Stimulated activated CD4-positive, alpha-beta T cell treated with anti-CD3 and anti-CD28 coated beads, Interleukin-4, amount 100 ng/mL, for 24 hours (primary cell): ENCODE data around the gene MYG1.

ENCODE experiments used
- DNase-seq: peaks from one replicate; pipeline ENCODE4 v3.0.0-alpha.2; 2020

The MYG1 gene, protein sequence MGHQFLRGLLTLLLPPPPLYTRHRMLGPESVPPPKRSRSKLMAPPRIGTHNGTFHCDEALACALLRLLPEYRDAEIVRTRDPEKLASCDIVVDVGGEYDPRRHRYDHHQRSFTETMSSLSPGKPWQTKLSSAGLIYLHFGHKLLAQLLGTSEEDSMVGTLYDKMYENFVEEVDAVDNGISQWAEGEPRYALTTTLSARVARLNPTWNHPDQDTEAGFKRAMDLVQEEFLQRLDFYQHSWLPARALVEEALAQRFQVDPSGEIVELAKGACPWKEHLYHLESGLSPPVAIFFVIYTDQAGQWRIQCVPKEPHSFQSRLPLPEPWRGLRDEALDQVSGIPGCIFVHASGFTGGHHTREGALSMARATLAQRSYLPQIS

DNA sequence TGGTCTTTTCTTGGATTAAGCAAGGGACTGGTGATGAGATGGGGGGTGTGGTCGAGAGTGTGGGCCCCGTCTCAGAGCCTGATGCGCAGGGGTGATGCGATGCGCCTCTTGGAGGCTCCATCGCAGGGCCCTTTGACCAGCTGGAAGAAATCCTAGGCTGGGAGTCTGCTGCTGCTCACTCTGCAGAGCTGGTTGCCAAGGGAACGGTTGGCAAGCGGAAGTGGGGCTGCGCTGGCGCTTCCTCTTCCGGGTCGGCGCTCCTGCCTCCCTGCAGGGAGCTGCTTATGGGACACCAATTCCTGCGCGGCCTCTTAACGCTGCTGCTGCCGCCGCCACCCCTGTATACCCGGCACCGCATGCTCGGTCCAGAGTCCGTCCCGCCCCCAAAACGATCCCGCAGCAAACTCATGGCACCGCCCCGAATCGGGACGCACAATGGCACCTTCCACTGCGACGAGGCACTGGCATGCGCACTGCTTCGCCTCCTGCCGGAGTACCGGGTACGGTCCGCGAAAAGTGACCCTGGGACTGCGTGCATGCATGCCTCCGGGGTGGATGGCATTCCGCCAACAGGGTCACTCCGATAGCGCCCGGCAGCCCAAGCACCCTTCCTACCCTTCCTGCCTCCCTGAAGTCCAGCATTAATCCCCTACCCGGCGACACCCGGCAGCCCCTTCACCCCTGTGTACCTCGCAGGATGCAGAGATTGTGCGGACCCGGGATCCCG lies at the start of gene MYG1:
TSS of gene MYG1 (plus strand) at position 242 of the 727 bp plus-strand sequence. CDS start at position 285, 43 bp downstream.
- DNase-seq = peak; percentile 86

DNA sequence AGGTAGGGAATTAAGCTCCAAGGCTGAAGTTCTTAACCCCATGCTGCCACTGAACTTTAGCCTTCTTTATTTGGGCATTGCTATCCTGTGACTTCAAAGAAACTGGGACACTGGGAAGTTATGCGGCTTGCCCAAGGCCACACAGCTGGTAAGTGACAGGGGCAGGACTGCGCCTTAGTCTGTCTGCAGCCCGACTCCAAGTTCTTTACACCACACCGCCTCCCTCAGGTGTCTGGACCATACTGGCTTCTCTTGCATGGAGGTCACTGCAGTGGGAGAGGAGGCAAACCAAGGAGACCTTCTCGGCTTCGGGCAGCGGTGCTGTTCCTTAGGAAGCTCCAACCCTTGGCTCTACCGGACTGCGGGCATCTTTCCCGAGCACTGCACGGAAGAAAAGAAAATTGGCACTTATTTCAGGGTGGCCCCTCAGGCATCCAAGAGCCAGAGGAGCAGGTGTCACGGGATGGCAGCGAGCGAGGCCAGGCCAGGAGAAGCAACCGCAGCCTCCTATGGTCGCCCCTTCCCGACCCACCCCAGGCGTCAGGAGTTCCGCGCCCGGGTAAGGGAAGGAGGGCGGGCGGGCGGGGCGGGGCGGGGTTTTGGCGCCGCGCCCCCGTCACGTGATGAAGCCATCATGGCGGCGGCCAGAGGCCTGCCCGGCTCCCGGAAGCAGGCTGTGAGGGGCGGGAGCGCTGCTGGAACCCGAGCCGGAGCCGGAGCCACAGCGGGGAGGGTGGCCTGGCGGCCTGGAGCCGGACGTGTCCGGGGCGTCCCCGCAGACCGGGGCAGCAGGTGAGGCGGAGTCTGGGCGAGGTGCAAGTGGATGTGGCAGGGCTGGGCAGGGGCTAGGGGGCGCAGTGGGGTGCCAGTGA lies 47.8 kb upstream of the MYG1 start:
- peak; percentile 68 for DNase-seq

DNA sequence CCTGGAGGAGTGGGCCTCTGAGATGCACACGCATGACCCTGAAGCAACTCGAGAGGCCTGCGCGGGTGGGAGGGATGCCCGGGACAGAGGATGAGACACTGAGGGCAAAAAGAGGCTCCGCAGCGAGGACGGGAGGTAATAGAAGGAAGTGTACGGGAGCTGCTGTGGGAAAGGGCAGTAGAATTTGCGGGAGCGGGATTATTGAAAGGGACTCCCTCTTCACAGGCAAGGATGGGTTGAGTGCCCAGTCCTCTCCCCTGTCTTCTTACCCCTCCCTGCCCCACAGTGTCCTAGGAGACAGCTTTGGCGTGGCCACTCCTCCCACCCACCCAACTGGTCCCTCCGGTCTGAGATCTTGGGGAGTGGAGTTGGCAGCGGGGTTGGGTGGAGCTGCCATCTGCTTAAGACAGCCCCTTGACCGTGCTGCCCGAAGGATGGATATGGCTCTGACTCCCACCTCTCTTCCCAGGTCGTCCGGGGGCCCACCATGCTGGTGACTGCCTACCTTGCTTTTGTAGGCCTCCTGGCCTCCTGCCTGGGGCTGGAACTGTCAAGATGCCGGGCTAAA lies 47.1 kb upstream of the MYG1 start:
- no peak for DNase-seq

DNA sequence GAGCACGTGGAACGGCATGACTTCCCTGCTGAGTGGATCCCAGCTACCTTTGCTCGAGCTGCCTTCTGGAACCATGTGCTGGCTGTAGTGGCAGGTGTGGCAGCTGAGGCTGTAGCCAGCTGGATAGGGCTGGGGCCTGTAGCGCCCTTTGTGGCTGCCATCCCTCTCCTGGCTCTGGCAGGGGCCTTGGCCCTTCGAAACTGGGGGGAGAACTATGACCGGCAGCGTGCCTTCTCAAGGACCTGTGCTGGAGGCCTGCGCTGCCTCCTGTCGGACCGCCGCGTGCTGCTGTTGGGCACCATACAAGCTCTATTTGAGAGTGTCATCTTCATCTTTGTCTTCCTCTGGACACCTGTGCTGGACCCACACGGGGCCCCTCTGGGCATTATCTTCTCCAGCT lies 46.2 kb upstream of the MYG1 start:
- no peak for DNase-seq

DNA sequence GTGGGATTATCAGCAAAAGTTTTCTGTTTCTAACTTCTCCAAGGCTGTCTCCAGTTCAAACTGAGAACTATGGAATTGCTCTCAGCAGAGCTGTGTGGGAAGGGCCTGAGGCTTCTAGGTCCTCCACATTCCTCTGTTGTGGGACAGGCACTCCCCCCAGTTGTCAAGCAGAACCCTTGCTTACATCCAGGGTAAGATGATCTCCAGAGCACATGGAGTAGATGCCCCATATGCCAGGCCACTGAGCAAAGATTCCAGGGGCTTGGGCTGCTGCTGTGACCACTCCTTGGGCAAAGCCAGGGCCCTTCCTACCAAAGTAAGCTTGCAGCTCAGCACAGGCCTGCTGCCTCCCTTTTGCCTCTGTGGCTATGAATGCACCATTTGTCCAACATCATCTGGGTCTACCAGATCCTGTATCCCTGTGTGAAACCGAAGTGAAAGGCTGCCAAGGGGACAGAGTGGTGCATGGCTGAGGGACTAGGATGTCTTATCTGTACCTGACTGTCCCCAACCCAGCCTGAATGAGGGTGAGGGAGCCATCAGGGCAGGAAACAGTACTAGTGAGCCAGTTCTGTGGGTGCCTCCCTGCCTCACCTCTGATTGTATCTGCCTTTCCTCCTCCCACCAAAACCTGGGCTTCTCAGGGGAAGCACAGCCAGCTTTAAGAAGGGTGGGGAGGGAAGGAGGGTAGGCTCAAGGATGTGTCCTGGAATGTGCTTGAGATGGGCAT lies 44.5 kb upstream of the MYG1 start:
- no peak for DNase-seq

DNA sequence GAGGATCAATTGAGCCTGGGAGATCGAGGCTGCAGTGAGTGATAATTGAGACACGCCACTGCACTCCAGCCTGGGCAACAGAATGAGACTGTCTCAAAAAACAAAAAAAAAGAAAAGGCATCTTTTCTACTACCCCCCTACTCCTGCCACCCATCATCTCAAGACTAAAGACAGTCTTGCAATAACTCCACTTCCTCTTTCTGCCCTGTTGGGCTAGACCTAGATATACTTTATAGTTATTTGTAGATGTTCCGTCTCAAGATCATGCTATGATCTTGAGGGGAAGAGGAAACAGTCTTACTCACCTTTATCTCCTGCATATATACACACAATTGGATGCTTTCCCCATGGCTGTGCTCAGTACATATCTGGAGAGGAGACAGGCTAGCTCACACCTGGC lies 43.5 kb upstream of the MYG1 start:
- no peak for DNase-seq

DNA sequence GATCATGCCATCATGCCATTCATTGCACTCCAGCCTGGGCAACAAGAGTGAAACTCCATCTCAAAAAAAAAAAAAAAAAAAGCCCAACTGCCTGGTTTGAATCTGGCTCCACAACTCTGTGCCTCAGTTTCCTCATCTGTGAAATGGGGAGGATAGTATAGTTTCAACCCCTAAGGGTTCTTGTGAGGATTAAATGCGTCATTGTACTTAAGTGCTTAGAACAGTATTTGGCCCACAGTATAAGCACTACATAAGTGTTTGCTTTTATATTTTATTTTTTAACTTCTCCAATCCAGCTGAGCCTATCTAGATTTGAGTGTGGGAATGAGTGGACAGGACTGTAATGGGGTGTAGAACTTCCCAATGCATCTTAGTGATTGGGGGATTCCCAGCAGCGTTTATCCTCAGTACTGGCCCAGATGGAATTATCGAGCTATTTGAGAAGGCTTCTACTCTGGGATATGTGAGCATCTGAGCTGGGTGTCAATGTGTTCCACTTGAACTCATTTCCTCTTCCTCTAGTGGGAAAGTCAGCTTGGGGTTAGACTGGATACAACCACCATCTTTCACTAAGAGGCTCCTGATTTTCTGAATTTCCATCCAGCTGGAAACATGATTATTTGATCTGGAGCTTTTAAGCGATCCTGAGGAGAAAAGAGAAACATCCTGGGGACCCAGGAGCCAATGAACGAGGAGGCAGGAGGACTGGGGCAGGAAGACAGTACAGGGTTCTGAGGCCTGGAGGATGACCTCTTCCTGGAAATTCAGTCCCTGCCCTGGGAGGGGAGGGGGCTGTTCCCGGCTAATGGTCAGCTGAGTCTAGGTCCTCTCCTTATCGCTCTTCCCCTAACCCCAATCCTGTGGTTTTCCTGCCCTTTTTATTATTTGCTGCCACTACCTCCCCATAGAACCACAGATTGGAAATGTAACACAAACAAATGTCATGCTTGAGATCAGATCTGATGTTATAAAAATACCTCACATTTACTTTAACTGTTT lies 40.7 kb upstream of the MYG1 start:
- no peak for DNase-seq

DNA sequence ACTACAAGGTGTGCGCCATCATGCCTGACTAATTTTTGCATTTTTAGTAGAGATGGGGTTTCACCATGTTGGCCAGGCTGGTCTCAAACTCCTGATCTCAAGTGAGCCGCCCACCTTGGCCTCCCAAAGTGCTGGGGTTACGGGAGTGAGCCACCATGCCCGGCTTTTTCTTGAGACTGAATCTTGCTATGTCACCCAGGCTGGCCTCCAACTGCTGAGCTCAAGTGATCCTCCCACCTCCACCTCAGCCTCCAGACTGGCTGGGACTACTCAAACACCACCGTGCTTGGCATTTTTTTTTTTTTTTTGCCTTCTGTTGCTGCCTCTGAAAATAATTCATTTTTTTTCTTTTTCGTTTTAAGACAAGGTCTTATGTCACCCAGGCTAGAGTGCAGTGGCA lies 39.6 kb upstream of the MYG1 start:
- DNase-seq = no peak

DNA sequence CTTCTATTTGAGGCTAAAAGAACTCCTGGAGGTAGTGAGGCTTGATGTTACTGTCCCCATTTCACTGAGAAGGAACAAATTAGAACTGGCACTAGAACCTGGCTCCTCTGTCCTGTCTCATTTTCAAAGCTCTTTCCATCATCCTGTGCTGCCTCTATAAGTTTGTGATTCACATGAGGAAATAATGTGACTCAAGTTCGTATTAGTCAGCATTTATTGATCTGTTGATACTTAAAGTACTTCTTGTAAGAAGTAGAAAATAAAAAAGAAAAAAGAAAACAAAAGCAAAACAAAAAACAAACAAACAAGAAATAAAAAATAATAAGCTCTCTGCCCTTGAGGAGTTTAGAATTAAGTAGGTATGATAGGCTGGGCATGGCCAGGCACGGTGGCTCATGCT lies 33.7 kb upstream of the MYG1 start:
- no peak for DNase-seq

DNA sequence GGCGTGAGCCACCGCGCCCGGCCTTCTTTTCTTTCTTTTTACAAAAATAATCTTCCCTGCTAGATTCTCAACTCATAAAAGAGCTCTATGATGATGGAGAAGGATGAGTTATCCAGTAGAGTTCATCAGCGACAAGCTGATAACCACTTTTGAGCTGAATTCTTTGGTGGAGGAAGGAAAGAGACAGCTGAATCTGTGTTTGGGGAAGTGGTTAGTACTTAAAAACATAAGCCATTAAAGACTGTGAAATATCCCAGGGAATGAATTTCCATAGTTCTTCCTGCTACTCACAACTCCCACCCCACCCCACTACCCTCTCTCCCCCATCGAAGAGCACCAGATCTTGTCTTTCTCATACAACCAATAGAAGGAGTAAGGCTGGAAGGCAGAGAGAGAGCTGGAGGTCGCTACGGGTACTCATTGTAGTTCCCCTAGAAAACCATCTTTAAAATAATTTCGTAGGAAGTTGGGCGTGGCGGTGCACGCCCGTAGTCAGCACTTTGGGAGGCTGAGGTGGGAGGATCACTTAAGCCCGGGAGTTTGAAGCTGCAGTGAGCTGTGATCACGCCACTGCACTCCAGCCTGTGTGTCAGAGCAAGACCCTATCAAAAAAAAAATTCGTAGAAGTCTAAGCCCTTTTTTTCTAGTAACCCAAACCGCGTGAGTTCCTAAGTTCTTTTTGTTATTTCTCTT lies 32.0 kb upstream of the MYG1 start:
- peak; percentile 27 for DNase-seq

DNA sequence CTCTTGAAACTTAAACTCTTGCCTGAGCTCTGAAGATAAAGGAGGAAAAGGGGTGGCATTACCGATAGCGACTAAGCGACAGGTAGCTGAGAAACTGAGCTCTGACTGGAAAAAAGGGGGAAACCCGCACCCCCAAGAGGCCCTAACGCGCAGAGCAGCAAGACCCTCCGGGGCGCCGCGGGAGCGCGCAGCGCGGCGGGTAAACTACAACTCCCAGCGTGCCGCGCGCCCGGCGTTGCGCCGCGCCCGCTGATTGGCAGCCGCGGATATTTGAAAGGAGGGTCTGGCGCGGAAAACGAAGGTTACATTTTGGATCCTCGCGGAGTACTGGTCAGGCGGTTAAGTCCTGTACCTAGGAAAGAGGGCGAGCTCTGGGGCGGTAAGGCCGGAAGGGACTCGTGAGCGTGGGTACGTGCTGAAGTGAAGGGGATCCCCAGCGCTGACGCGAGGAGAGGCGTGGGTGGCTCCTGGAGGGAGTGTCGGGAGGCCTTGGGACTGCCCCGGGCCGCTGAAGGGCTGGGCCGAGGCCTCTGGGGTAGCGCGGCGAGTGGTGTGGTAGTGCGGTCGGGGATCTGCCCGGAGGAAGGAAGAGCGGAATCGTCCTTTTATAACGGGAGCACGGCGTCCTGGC lies 31.4 kb upstream of the MYG1 start, which contains the start of gene ESPL1:
TSS of gene ESPL1 (plus strand) at position 301 of the 631 bp plus-strand sequence. CDS start 468 bp downstream, outside the sequence.
- DNase-seq = peak; percentile 82

DNA sequence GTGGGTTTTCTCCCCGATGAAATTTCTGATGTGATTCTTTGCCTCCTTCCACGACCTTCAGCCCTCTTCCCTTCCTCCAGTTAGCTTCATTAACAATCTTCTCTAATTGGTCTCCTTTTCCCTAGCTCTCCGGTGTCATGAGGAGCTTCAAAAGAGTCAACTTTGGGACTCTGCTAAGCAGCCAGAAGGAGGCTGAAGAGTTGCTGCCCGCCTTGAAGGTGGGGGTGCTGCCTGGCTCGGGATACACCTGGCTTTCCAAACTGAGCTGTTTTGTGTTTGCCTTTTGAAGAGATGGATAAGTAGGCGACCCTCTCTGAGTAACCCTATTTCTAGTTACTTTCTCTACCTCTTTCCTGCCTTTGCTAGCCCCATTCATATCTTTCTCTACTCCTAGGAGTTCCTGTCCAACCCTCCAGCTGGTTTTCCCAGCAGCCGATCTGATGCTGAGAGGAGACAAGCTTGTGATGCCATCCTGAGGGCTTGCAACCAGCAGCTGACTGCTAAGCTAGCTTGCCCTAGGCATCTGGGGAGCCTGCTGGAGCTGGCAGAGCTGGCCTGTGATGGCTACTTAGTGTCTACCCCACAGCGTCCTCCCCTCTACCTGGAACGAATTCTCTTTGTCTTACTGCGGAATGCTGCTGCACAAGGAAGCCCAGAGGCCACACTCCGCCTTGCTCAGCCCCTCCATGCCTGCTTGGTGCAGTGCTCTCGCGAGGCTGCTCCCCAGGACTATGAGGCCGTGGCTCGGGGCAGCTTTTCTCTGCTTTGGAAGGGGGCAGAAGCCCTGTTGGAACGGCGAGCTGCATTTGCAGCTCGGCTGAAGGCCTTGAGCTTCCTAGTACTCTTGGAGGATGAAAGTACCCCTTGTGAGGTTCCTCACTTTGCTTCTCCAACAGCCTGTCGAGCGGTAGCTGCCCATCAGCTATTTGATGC lies 30.6 kb upstream of the MYG1 start:
- no peak for DNase-seq

DNA sequence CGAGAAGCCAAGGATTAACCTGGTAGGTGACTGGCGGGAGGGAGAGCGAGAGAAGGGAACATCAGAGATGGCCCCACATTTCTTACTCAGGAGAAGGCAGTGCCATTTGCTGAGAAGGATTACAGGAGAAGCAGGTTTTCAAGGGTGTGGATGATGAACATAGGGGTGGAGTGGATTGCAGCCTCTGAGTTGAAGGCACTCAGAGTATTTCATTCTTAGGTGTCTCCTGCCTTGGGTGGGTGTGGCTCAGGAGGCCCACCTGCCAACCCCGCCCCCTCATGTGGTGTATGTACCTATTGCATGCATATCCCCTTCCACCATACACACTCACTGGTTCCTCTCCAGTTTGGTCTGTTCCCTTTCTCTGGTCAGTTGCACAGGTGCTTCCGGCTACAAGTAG lies 25.1 kb upstream of the MYG1 start:
- DNase-seq = no peak

DNA sequence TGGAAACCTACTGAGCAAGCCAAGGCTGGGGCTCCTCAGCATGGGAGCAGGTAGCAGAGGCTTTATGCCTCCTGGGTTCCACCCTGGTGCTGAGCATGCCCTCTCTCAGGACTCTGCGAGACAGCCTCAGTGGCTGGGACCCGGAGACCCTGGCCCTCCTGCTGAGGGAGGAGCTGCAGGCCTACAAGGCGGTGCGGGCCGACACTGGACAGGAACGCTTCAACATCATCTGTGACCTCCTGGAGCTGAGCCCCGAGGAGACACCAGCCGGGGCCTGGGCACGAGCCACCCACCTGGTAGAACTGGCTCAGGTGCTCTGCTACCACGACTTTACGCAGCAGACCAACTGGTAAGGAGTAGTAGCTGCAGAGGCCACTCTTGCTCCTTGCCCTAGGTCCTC lies 23.0 kb upstream of the MYG1 start:
- no peak for DNase-seq

DNA sequence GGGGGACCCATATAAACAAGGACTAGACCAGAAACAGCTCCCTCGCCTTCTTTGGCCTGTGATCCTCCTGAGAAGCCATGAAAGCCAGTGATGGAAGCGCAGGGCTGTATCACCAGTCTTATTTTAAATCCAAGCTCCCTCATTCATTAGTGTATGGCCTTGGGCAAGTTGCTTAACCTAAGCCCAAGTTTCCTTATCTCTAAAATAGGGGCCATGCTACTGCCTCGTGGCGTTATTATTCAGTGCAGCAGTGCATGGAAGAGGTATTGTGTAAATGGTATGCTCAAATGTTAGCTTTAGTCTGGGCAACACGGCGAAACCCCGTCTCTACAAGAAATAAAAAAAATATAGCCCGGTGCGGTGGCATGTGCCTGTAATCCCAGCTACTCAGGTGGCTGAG lies 21.5 kb upstream of the MYG1 start:
- DNase-seq = no peak

DNA sequence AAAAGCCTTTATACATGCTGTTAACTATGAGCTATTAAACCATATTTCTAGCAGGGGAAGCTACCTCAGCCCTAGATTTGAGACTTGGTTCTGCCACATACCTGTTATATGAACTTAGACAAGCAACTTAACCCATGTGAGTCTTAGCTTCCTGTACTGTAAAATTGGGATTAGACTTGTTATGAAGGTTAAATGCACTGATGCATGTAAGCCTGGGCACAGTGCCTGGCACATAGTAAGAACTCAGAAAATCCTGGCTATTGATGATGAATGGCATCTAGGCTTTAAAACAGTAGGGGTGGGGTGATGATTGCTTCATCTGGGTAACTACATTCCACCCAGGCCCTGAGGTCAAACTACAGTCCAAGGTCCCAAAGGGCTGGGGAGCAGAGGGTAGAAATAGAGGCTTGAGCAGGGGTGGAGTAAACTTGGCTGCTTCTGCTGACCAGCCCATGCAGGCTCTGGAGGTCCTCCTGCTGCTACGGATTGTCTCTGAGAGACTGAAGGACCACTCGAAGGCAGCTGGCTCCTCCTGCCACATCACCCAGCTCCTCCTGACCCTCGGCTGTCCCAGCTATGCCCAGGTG lies 20.1 kb upstream of the MYG1 start:
- DNase-seq = no peak

DNA sequence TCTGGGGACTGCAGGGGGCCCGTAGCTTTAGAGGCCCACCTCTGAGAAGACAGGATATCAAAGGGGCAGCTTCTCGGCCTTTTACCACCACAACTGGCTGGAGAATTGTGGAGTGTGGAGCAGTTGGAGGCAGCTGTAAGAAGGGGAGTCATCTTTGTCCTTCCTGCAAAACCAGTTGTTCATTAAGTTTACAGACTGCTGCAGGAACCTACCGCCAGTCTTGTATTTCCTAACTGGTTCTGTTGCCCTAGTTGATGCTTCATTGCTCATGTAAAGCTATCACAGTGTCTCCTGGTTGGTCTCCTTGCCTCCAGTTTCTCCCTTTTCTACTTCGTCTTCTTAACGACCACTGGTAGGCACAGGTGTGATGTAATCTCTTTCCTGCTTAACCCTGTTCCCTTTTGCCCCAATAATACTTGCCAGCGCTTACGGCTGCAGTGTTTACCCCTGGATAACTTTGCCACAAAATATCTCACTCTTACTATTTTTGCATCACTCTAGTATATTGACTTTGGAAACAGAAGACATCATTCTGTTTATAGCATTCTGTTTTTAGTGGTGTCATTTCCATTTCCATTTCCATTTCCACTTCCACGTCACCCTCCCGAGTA lies 19.5 kb upstream of the MYG1 start:
- no peak for DNase-seq

DNA sequence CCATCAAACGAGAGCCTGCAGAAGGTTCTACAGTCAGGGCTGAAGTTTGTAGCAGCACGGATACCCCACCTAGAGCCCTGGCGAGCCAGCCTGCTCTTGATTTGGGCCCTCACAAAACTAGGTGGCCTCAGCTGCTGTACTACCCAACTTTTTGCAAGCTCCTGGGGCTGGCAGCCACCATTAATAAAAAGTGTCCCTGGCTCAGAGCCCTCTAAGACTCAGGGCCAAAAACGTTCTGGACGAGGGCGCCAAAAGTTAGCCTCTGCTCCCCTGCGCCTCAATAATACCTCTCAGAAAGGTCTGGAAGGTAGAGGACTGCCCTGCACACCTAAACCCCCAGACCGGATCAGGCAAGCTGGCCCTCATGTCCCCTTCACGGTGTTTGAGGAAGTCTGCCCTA lies 13.0 kb upstream of the MYG1 start:
- DNase-seq = no peak
